ELR (cell line): ENCODE data around the gene MPC2.
A peak's percentile ranks its signal among the peaks of the same experiment; 100 is the strongest.
"Not testable (repeated sequence)": the region's sequence is repeated elsewhere in the genome, so short reads cannot be mapped to it uniquely, and the experiment has no call there.

Experiments used
- DNase-seq: peaks from one replicate; pipeline ENCODE4 v3.0.0-alpha.2; 2015; ENCODE audit warnings: low read depth

The MPC2 gene

DNA sequence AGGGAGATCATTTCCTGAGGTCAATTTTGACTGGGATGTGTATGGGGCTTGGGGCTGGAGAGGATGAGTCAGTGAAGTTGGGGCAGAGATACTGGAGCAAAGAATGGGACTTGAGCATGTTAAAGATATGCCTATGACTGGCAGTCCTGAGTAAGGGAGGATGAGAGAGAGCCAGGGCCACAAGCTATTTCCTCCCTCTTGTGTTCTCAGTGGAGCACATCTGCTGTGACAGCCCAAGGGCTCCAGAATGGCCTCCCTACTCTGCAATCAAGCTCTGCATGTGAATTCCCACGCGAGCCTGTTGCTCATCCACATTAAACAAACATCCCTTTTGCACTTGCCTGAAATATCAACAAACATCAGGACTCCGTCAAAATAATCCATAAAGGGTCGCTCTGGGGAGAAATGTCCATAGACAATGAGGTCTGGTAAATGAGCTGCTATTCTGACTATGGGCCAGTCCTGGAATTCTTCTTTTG lies 32.2 kb downstream of the MPC2 start:
- peak; percentile 90 for DNase-seq

- no peak for DNase-seq
Measured at GRCh38 chr1:167900907-167901306, 36.0 kb downstream of the MPC2 start.

- no peak for DNase-seq
Measured at GRCh38 chr1:167899253-167899681, 37.6 kb downstream of the MPC2 start.

GRCh38 chr1:167898578-167899222 lies 38.2 kb downstream of the MPC2 start:
- no peak for DNase-seq

- no peak for DNase-seq
Measured at GRCh38 chr1:167893798-167894197, 43.1 kb downstream of the MPC2 start.

GRCh38 chr1:167890400-167890799 lies 46.5 kb downstream of the MPC2 start:
- DNase-seq = no peak

- DNase-seq = not testable (repeated sequence)
Measured at GRCh38 chr1:167887187-167887586, 49.7 kb downstream of the MPC2 start.

- no peak for DNase-seq
Measured at GRCh38 chr1:167882376-167882775, 54.5 kb downstream of the MPC2 start.

- DNase-seq = peak; percentile 66
Measured at GRCh38 chr1:167881786-167882185, 55.1 kb downstream of the MPC2 start.

DNA sequence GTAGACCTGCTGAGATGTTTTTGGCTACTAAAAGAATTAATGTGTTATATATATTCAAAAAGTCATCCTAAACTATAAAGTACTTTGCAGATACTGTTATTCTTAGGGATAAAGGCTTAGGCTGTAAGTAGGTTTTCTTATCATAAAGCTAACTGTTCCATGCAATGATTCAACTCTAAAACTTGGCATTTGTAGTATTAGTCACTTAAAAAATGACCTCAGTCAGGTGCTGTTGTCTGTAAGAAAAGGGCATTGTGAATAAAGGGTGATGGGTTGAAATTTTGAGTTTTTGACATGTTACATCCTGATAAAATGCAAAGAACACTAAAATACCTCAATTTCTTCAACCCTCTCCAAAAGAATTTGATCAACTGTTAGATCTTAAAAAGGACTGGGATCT lies 55.8 kb downstream of the MPC2 start:
- peak; percentile 63 for DNase-seq

DNA sequence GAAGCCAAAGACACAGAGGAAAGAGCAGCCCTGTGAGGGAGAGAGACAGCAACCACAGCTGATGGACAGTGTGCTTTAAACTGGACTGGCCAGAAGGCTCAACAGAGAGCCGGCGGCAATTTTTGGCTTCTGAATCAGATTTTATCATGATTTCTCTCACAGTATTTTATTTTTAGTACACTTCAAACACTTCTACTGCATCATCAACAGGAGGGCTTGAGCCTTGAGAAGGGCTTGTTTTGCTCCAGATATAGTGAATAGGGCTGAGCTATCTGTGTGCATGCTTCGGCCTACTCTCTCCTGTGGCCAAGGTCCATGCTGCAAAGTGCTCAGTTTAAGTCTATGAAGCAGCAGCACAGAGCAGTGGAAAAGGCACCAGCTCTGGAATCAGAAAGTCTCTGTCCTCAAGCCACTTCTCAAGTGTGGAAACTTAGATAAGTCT lies 56.3 kb downstream of the MPC2 start:
- no peak for DNase-seq

GRCh38 chr1:167879508-167879907 lies 57.4 kb downstream of the MPC2 start:
- no peak for DNase-seq

DNA sequence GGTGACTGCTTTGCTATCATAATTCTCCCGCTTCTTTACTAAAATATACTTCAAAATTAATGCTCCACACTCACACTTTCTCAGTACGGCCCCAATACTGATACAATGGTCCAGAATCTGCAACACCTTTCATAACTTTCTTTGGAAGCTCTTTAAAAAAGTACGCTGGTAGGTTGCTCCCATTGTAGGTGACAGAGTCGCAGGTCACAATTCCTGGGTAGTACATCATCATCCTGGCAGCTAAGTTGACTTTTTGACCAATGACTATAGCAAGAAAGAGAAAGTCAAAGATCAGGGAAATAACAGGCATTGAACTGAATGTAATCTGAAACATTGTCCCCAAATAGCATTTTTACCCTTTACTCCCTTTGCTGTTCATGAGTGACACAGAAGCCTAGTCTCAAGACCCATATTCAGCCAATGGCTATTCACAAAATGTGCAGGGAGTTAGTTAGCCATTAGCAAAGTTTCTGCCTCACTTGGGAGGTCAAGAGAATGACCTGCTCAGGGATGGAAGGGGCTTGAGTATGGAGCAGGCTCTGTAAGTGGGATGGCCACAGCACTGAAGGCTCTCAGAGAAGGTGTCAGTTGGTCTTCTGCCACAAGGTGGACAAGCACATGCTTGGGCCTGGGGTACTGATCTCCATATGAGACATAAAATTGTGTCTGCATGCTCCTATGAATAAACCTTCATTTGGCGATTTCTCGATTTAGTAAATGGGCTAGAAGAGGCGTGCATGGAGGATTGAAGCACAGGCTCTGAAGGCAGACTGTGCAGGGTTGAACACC lies 58.3 kb downstream of the MPC2 start:
- peak; percentile 9 for DNase-seq

DNA sequence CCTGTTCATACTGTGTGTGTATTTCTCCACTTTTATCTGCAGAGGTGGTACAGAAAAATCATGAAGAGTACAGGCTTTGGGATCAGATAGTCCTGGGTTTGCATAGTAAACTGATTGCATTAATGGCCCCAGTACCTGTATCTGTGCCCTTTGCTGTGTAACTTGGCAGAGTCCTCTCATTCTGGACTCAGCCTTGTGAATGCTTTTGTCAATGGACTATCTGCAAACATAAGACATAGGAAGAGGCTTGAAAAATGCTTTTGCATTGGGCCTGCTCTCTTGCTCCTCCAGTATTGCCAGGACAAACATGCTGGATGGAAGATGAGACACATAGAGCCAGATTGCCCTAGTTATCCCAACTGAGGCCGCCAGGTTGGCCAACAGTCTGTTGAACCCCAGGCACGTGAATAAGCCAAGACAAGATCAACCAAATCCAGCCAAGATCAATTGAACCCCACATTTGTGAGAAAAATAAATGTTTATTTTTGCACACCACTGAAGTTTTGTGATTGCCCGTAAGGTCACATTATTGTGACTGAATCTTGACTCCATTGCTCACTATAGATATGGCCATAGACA lies 60.2 kb downstream of the MPC2 start:
- no peak for DNase-seq

- peak; percentile 11 for DNase-seq
Measured at GRCh38 chr1:167871331-167871730, 65.5 kb downstream of the MPC2 start.

DNA sequence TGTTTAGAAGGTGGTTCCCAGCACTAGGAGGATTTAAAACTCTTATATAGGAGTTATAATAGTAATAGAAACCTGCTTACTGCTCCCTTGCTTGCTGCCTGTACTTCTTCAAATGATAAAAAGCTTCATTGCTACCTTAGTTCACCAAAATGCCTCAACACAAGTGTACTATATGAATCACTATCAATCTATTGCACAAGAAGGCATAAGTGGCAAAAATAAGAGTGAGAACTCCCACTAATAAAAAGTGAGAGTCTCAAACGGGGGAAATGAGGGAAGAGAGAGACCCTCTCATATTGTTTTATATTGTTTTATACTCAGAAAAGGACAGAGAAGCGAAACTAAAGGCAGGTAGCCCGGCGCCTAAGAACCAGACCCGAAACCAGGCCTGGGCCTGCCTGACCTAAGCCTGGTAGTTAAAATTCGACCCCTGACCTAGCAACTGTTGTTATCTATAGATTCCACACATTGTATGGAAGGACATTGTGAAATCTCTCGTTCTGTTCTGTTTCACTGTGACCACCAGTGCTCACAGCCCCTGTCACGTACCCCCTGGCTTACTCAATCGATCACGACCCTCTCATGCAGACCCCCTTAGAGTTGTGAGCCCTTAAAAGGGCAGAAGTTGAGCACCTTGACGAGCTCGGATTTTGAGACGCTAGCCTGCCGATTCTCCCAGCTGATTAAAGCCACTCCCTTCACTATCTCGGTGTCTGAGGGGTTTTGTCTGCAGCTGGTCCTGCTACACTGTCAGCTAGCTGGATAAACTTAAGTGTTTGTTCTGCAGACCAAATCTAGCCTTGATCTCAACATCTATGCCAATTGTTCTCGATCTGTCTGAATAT lies 67.5 kb downstream of the MPC2 start:
- not testable (repeated sequence) for DNase-seq

DNA sequence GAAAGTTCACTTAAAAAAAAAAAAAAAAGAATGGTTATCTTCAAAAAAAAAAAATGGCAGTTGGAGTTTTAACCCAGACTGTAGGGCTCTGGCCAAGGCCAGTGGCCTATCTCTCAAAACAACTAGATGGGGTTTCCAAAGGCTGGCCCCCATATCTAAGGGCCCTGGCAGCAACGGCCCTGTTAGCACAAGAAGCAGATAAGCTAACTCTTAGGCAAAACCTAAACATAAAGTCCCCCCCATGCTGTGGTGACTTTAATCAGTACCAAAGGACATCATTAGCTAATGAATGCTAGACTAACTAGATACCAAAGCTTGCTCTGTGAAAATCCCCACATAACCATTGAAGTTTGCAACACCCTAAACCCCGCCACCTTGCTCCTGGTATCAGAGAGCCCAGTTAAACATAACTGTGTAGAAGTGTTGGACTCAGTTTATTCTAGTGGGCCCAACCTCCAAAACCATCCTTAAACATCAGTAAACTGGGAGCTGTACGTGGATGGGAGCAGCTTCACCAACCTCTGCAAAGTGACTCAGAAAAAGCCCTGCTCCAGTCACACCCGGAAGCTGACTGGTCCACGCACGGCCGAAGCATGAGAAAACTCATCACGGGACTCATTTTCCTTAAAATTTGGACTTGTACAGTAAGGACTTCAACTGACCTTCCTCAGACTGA lies 70.0 kb downstream of the MPC2 start:
- not testable (repeated sequence) for DNase-seq
